H9 (cell line): ENCODE measurements around the gene TRPV6. TPM values are rescaled to one million over a fixed set of nuclear protein-coding genes. Genes with fewer than 3 reads are reported as not detected.
A peak's percentile ranks its signal among the peaks of the same experiment; 100 is the strongest.

Experiments
- DNase-seq: peaks from one replicate; pipeline ENCODE4 v3.0.0-alpha.2; 2017
- H2AFZ ChIP-seq: one replicate; pipeline ENCODE4 v1.6.1; 2013; ENCODE audit warnings: mild to moderate bottlenecking, low read length, control low read depth, moderate library complexity
- H2AK5ac ChIP-seq: 2 replicates; pipeline ENCODE4 v1.6.1; 2013; ENCODE audit warnings: low read length, control low read depth, mixed read lengths; ENCODE audit not compliant: insufficient read length
- H2BK120ac ChIP-seq: one replicate; pipeline ENCODE4 v1.6.1; 2013; ENCODE audit warnings: low read depth, mild to moderate bottlenecking, low read length, control low read depth, inconsistent platforms; ENCODE audit not compliant: poor library complexity, severe bottlenecking
- H2BK12ac ChIP-seq: 2 replicates; pipeline ENCODE4 v1.6.1; 2013; ENCODE audit warnings: low read length, control low read depth, mixed read lengths, low read depth; ENCODE audit not compliant: insufficient read length
- H2BK15ac ChIP-seq: 2 replicates; pipeline ENCODE4 v1.6.1; 2013; ENCODE audit warnings: low read depth, low read length, control low read depth
- H2BK20ac ChIP-seq: one replicate; pipeline ENCODE4 v1.6.1; 2013; ENCODE audit warnings: low read depth, mild to moderate bottlenecking, low read length, control low read depth, inconsistent platforms; ENCODE audit not compliant: poor library complexity, severe bottlenecking
- H2BK5ac ChIP-seq: 2 replicates; pipeline ENCODE4 v1.6.1; 2013; ENCODE audit warnings: low read length, control low read depth, mixed read lengths; ENCODE audit not compliant: insufficient read length
- H3K14ac ChIP-seq: 2 replicates; pipeline ENCODE4 v1.6.1; 2013; ENCODE audit warnings: low read length, control low read depth; ENCODE audit not compliant: insufficient read depth
- H3K18ac ChIP-seq: 2 replicates; pipeline ENCODE4 v1.6.1; 2013; ENCODE audit warnings: low read depth, mild to moderate bottlenecking, mixed read lengths, low read length, control low read depth; ENCODE audit not compliant: insufficient read length
- H3K23ac ChIP-seq: 2 replicates; pipeline ENCODE4 v1.6.1; 2013; ENCODE audit warnings: low read length, control low read depth, mixed read lengths, low read depth; ENCODE audit not compliant: insufficient read length
- H3K23me2 ChIP-seq: 2 replicates; pipeline ENCODE4 v1.6.1; 2013; ENCODE audit warnings: low read depth, mild to moderate bottlenecking, mixed read lengths, low read length, control low read depth; ENCODE audit not compliant: insufficient read length, poor library complexity, severe bottlenecking
- H3K27ac ChIP-seq: 2 replicates; pipeline ENCODE4 v1.5.1; 2013; ENCODE audit warnings: low read length, control low read depth, mixed read lengths, low read depth; ENCODE audit not compliant: insufficient read length
- H3K27me3 ChIP-seq: 2 replicates; pipeline ENCODE4 v1.6.1; 2013; ENCODE audit warnings: low read length, control low read depth, inconsistent platforms; ENCODE audit not compliant: insufficient read depth
- H3K4ac ChIP-seq: 2 replicates; pipeline ENCODE4 v1.6.1; 2013; ENCODE audit warnings: low read depth, mild to moderate bottlenecking, control low read depth, inconsistent platforms, low read length, moderate library complexity
- H3K4me1 ChIP-seq: 2 replicates; pipeline ENCODE4 v1.6.1; 2013; ENCODE audit warnings: low read length, control low read depth, inconsistent platforms; ENCODE audit not compliant: insufficient read depth
- H3K4me2 ChIP-seq: 2 replicates; pipeline ENCODE4 v1.6.1; 2013; ENCODE audit warnings: low read length, control low read depth, mixed read lengths; ENCODE audit not compliant: insufficient read length, insufficient read depth
- H3K56ac ChIP-seq: 2 replicates; pipeline ENCODE4 v1.6.1; 2013; ENCODE audit warnings: low read depth, mild to moderate bottlenecking, mixed read lengths, low read length, control low read depth; ENCODE audit not compliant: insufficient read length
- H3K79me1 ChIP-seq: 2 replicates; pipeline ENCODE4 v1.6.1; 2013; ENCODE audit warnings: low read depth, mild to moderate bottlenecking, moderate library complexity, low read length, control low read depth, inconsistent platforms; ENCODE audit not compliant: insufficient read depth, poor library complexity, severe bottlenecking
- H3K79me2 ChIP-seq: 2 replicates; pipeline ENCODE4 v1.6.1; 2013; ENCODE audit warnings: low read length, control low read depth, inconsistent platforms; ENCODE audit not compliant: insufficient read depth
- H3K9ac ChIP-seq: 2 replicates; pipeline ENCODE4 v1.6.1; 2013; ENCODE audit warnings: low read length, control low read depth, mixed read lengths; ENCODE audit not compliant: insufficient read length; ENCODE audit errors: extremely low read depth
- H3K9me3 ChIP-seq: one replicate; pipeline ENCODE4 v1.6.1; 2013; ENCODE audit warnings: low read depth, low read length, inconsistent platforms; ENCODE audit not compliant: control insufficient read depth
- H3T11ph ChIP-seq: one replicate; pipeline ENCODE4 v1.6.1; 2013; ENCODE audit warnings: mild to moderate bottlenecking, low read length, control low read depth, inconsistent platforms
- H4K20me1 ChIP-seq: one replicate; pipeline ENCODE4 v1.6.1; 2013; ENCODE audit not compliant: control insufficient read depth, insufficient read length, insufficient read depth
- H4K5ac ChIP-seq: 2 replicates; pipeline ENCODE4 v1.6.1; 2013; ENCODE audit warnings: low read depth, mild to moderate bottlenecking, mixed read lengths, low read length, control low read depth; ENCODE audit not compliant: insufficient read length
- H4K8ac ChIP-seq: replicated peaks from 2 replicates; pipeline ENCODE4 v1.6.1; 2013; ENCODE audit warnings: low read length, control low read depth, mixed read lengths, low read depth; ENCODE audit not compliant: insufficient read length
- H4K91ac ChIP-seq: 2 replicates; pipeline ENCODE4 v1.6.1; 2013; ENCODE audit warnings: low read depth, mild to moderate bottlenecking, moderate library complexity, mixed read lengths, low read length, control low read depth; ENCODE audit not compliant: insufficient read length
- H3K27ac Mint-ChIP-seq, 3 experiments: 2 replicates in 2 of 3; 3 replicates in 1 of 3; pipeline ENCODE4 v1.8.0; 2020 to 2021; ENCODE audit warnings: mixed read lengths in 3 of 3, mild to moderate bottlenecking in 1 of 3, moderate library complexity in 1 of 3
- H3K27me3 Mint-ChIP-seq: 2 replicates; pipeline ENCODE4 v1.8.0; 2021; ENCODE audit warnings: low read depth, mild to moderate bottlenecking, moderate library complexity, mixed read lengths
- H3K36me3 Mint-ChIP-seq, 3 experiments: 2 replicates in 2 of 3; 3 replicates in 1 of 3; pipeline ENCODE4 v1.8.0; 2020 to 2021; ENCODE audit warnings: low read depth in 3 of 3, mixed read lengths in 3 of 3; ENCODE audit not compliant: insufficient read depth in 1 of 3
- H3K4me1 Mint-ChIP-seq, 2 experiments: 2 replicates each; pipeline ENCODE4 v1.8.0; 2020; ENCODE audit warnings: mixed read lengths in 2 of 2
- H3K4me3 Mint-ChIP-seq, 2 experiments: 2 replicates in 1 of 2; 3 replicates in 1 of 2; pipeline ENCODE4 v1.8.0; 2020 to 2021; ENCODE audit warnings: mild to moderate bottlenecking in 2 of 2, mixed read lengths in 2 of 2, moderate library complexity in 1 of 2
- H3K9me3 Mint-ChIP-seq, 2 experiments: 2 replicates in 1 of 2; 3 replicates in 1 of 2; pipeline ENCODE4 v1.8.0; 2020; ENCODE audit warnings: mild to moderate bottlenecking in 2 of 2, mixed read lengths in 2 of 2, moderate library complexity in 1 of 2
- CTCF ChIP-seq: fragments of 200-600 bp; sonication (generic); conservative IDR thresholded peaks from 3 replicates; pipeline ENCODE4 v1.8.0; 2021; ENCODE audit warnings: antibody characterized with exemption, mild to moderate bottlenecking
- WGBS: extraction: QIAGEN DNeasy Blood & Tissue Kit; methylation state at CpG from one replicate; pipeline ENCODE4 v1.1.7; 2013; ENCODE audit warnings: missing lambda C conversion rate, low lambda C conversion rate, mixed read lengths; ENCODE audit not compliant: insufficient read length; ENCODE audit errors: extremely low coverage; 5-methylcytosine and 5-hydroxymethylcytosine counted together
- total RNA-seq: library from RNA; stranded (reverse); gene quantifications from 2 replicates; pipeline ENCODE4 v1.2.1, GENCODE V29; 2021

The TRPV6 gene
- total RNA-seq, 1 experiment from 2014 or later, result 0.61 TPM

- Histone ChIP-seq H2BK5ac (no peak overlapping the region), H3K23me2 (no peaks in the 10 kb centered on the region), H3K27me3 (no peaks in the 10 kb centered on the region), H3K9me3 (no peaks in the 10 kb centered on the region), H2BK20ac (no peak overlapping the region), H4K20me1 (no peaks in the 10 kb centered on the region), H3K4ac (no peak overlapping the region), H4K8ac (no peak overlapping the region), H2BK12ac (no peak overlapping the region), H3T11ph (no peak overlapping the region), H3K23ac (no peak overlapping the region), H3K14ac (no peak overlapping the region), H4K91ac (no peak overlapping the region), H3K4me1 (no peaks in the 10 kb centered on the region; the same call in 1 of the 2 replicates), H2AK5ac (no peak overlapping the region), H4K5ac (no peak overlapping the region), H2BK15ac (no peak overlapping the region), H3K56ac (no peak overlapping the region), H3K27ac (no peak overlapping the region), H3K4me2 (no peak overlapping the region), H3K79me1 (no peaks in the 10 kb centered on the region), H3K18ac (no peak overlapping the region), H3K79me2 (no peaks in the 10 kb centered on the region), H3K9ac (no peak overlapping the region), H2BK120ac (no peak overlapping the region), H2AFZ (no peak overlapping the region)
- no CpG with 5 or more reads among the region's 8 CpGs for WGBS
- DNase-seq, result peak; percentile 12
- Mint-ChIP-seq H3K9me3 (peaks cover 0 to 3% of the 10 kb centered on the region in 2 experiments; a peak in 2 of 5 replicates), H3K4me3 (no peak overlapping the region), H3K27me3 (peaks cover 3% of the 10 kb centered on the region; the same call in 1 of the 2 replicates), H3K36me3 (peaks cover 0 to 22% (median 9%) of the 10 kb centered on the region in 3 experiments; a peak in 5 of 7 replicates), H3K4me1 (peaks cover 5 to 11% of the 10 kb centered on the region in 2 experiments), H3K27ac (peak overlapping the region in 1 of 3 experiments; percentile 44; a peak in 1 of 7 replicates)
- no peak for TF ChIP-seq CTCF
These were observed 15.4 kb downstream of the TRPV6 start for GRCh38 chr7:142870147-142870559.
